H9 (cell line): ENCODE data around the gene LEPR. TPM values are rescaled to one million over a fixed set of nuclear protein-coding genes. Genes with fewer than 3 reads are reported as not detected.

ENCODE experiments used
- DNase-seq: peaks from one replicate; pipeline ENCODE4 v3.0.0-alpha.2; 2017
- H2AFZ ChIP-seq: one replicate; pipeline ENCODE4 v1.6.1; 2013; ENCODE audit warnings: mild to moderate bottlenecking, low read length, control low read depth, moderate library complexity
- H2AK5ac ChIP-seq: 2 replicates; pipeline ENCODE4 v1.6.1; 2013; ENCODE audit warnings: low read length, control low read depth, mixed read lengths; ENCODE audit not compliant: insufficient read length
- H2BK120ac ChIP-seq: one replicate; pipeline ENCODE4 v1.6.1; 2013; ENCODE audit warnings: low read depth, mild to moderate bottlenecking, low read length, control low read depth, inconsistent platforms; ENCODE audit not compliant: poor library complexity, severe bottlenecking
- H2BK12ac ChIP-seq: 2 replicates; pipeline ENCODE4 v1.6.1; 2013; ENCODE audit warnings: low read length, control low read depth, mixed read lengths, low read depth; ENCODE audit not compliant: insufficient read length
- H2BK15ac ChIP-seq: 2 replicates; pipeline ENCODE4 v1.6.1; 2013; ENCODE audit warnings: low read depth, low read length, control low read depth
- H2BK20ac ChIP-seq: one replicate; pipeline ENCODE4 v1.6.1; 2013; ENCODE audit warnings: low read depth, mild to moderate bottlenecking, low read length, control low read depth, inconsistent platforms; ENCODE audit not compliant: poor library complexity, severe bottlenecking
- H2BK5ac ChIP-seq: 2 replicates; pipeline ENCODE4 v1.6.1; 2013; ENCODE audit warnings: low read length, control low read depth, mixed read lengths; ENCODE audit not compliant: insufficient read length
- H3K14ac ChIP-seq: 2 replicates; pipeline ENCODE4 v1.6.1; 2013; ENCODE audit warnings: low read length, control low read depth; ENCODE audit not compliant: insufficient read depth
- H3K18ac ChIP-seq: 2 replicates; pipeline ENCODE4 v1.6.1; 2013; ENCODE audit warnings: low read depth, mild to moderate bottlenecking, mixed read lengths, low read length, control low read depth; ENCODE audit not compliant: insufficient read length
- H3K23ac ChIP-seq: 2 replicates; pipeline ENCODE4 v1.6.1; 2013; ENCODE audit warnings: low read length, control low read depth, mixed read lengths, low read depth; ENCODE audit not compliant: insufficient read length
- H3K23me2 ChIP-seq: 2 replicates; pipeline ENCODE4 v1.6.1; 2013; ENCODE audit warnings: low read depth, mild to moderate bottlenecking, mixed read lengths, low read length, control low read depth; ENCODE audit not compliant: insufficient read length, poor library complexity, severe bottlenecking
- H3K27ac ChIP-seq: 2 replicates; pipeline ENCODE4 v1.5.1; 2013; ENCODE audit warnings: low read length, control low read depth, mixed read lengths, low read depth; ENCODE audit not compliant: insufficient read length
- H3K27me3 ChIP-seq: 2 replicates; pipeline ENCODE4 v1.6.1; 2013; ENCODE audit warnings: low read length, control low read depth, inconsistent platforms; ENCODE audit not compliant: insufficient read depth
- H3K4ac ChIP-seq: 2 replicates; pipeline ENCODE4 v1.6.1; 2013; ENCODE audit warnings: low read depth, mild to moderate bottlenecking, control low read depth, inconsistent platforms, low read length, moderate library complexity
- H3K4me1 ChIP-seq: 2 replicates; pipeline ENCODE4 v1.6.1; 2013; ENCODE audit warnings: low read length, control low read depth, inconsistent platforms; ENCODE audit not compliant: insufficient read depth
- H3K4me2 ChIP-seq: 2 replicates; pipeline ENCODE4 v1.6.1; 2013; ENCODE audit warnings: low read length, control low read depth, mixed read lengths; ENCODE audit not compliant: insufficient read length, insufficient read depth
- H3K56ac ChIP-seq: 2 replicates; pipeline ENCODE4 v1.6.1; 2013; ENCODE audit warnings: low read depth, mild to moderate bottlenecking, mixed read lengths, low read length, control low read depth; ENCODE audit not compliant: insufficient read length
- H3K79me1 ChIP-seq: 2 replicates; pipeline ENCODE4 v1.6.1; 2013; ENCODE audit warnings: low read depth, mild to moderate bottlenecking, moderate library complexity, low read length, control low read depth, inconsistent platforms; ENCODE audit not compliant: insufficient read depth, poor library complexity, severe bottlenecking
- H3K79me2 ChIP-seq: 2 replicates; pipeline ENCODE4 v1.6.1; 2013; ENCODE audit warnings: low read length, control low read depth, inconsistent platforms; ENCODE audit not compliant: insufficient read depth
- H3K9ac ChIP-seq: 2 replicates; pipeline ENCODE4 v1.6.1; 2013; ENCODE audit warnings: low read length, control low read depth, mixed read lengths; ENCODE audit not compliant: insufficient read length; ENCODE audit errors: extremely low read depth
- H3K9me3 ChIP-seq: one replicate; pipeline ENCODE4 v1.6.1; 2013; ENCODE audit warnings: low read depth, low read length, inconsistent platforms; ENCODE audit not compliant: control insufficient read depth
- H3T11ph ChIP-seq: one replicate; pipeline ENCODE4 v1.6.1; 2013; ENCODE audit warnings: mild to moderate bottlenecking, low read length, control low read depth, inconsistent platforms
- H4K20me1 ChIP-seq: one replicate; pipeline ENCODE4 v1.6.1; 2013; ENCODE audit not compliant: control insufficient read depth, insufficient read length, insufficient read depth
- H4K5ac ChIP-seq: 2 replicates; pipeline ENCODE4 v1.6.1; 2013; ENCODE audit warnings: low read depth, mild to moderate bottlenecking, mixed read lengths, low read length, control low read depth; ENCODE audit not compliant: insufficient read length
- H4K8ac ChIP-seq: replicated peaks from 2 replicates; pipeline ENCODE4 v1.6.1; 2013; ENCODE audit warnings: low read length, control low read depth, mixed read lengths, low read depth; ENCODE audit not compliant: insufficient read length
- H4K91ac ChIP-seq: 2 replicates; pipeline ENCODE4 v1.6.1; 2013; ENCODE audit warnings: low read depth, mild to moderate bottlenecking, moderate library complexity, mixed read lengths, low read length, control low read depth; ENCODE audit not compliant: insufficient read length
- H3K27ac Mint-ChIP-seq, 3 experiments: 2 replicates in 2 of 3; 3 replicates in 1 of 3; pipeline ENCODE4 v1.8.0; 2020 to 2021; ENCODE audit warnings: mixed read lengths in 3 of 3, mild to moderate bottlenecking in 1 of 3, moderate library complexity in 1 of 3
- H3K27me3 Mint-ChIP-seq: 2 replicates; pipeline ENCODE4 v1.8.0; 2021; ENCODE audit warnings: low read depth, mild to moderate bottlenecking, moderate library complexity, mixed read lengths
- H3K36me3 Mint-ChIP-seq, 3 experiments: 2 replicates in 2 of 3; 3 replicates in 1 of 3; pipeline ENCODE4 v1.8.0; 2020 to 2021; ENCODE audit warnings: low read depth in 3 of 3, mixed read lengths in 3 of 3; ENCODE audit not compliant: insufficient read depth in 1 of 3
- H3K4me1 Mint-ChIP-seq, 2 experiments: 2 replicates each; pipeline ENCODE4 v1.8.0; 2020; ENCODE audit warnings: mixed read lengths in 2 of 2
- H3K4me3 Mint-ChIP-seq, 2 experiments: 2 replicates in 1 of 2; 3 replicates in 1 of 2; pipeline ENCODE4 v1.8.0; 2020 to 2021; ENCODE audit warnings: mild to moderate bottlenecking in 2 of 2, mixed read lengths in 2 of 2, moderate library complexity in 1 of 2
- H3K9me3 Mint-ChIP-seq, 2 experiments: 2 replicates in 1 of 2; 3 replicates in 1 of 2; pipeline ENCODE4 v1.8.0; 2020; ENCODE audit warnings: mild to moderate bottlenecking in 2 of 2, mixed read lengths in 2 of 2, moderate library complexity in 1 of 2
- WGBS: extraction: QIAGEN DNeasy Blood & Tissue Kit; methylation state at CpG from one replicate; pipeline ENCODE4 v1.1.7; 2013; ENCODE audit warnings: missing lambda C conversion rate, low lambda C conversion rate, mixed read lengths; ENCODE audit not compliant: insufficient read length; ENCODE audit errors: extremely low coverage; 5-methylcytosine and 5-hydroxymethylcytosine counted together
- total RNA-seq: library from RNA; stranded (reverse); gene quantifications from 2 replicates; pipeline ENCODE4 v1.2.1, GENCODE V29; 2021
- TF ChIP-seq, protein P1 (sequence below): fragments of 200-600 bp; sonication (generic); conservative IDR thresholded peaks from 3 replicates; pipeline ENCODE4 v1.8.0; 2021; ENCODE audit warnings: antibody characterized with exemption, mild to moderate bottlenecking

LEPR gene
- total RNA-seq, 1 experiment from 2014 or later = 3.3 TPM

DNA sequence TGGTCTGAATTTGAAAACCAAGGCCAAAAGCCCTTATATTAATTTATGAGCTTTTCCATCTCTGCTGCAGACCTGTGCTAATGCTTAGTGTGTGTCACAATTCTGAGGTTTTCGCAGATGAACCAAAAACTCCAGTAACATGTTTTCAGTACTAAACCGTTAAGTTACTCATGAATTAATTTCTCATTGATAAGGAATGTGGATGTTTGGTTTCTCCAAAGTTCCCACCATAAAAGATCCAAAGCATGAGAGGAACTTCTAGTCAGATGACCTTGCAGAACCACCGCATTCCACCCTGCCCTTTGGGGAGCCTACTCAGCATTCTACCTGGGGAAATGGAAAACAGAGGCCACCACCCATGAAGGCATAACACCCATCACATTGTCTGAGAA, 7.5 kb upstream of the LEPR start:
- Mint-ChIP-seq H3K9me3 (no peaks in the 10 kb centered on the region), H3K4me1 (peaks cover 20 to 28% of the 10 kb centered on the region in 2 experiments)
- TF ChIP-seq, protein P1, sequence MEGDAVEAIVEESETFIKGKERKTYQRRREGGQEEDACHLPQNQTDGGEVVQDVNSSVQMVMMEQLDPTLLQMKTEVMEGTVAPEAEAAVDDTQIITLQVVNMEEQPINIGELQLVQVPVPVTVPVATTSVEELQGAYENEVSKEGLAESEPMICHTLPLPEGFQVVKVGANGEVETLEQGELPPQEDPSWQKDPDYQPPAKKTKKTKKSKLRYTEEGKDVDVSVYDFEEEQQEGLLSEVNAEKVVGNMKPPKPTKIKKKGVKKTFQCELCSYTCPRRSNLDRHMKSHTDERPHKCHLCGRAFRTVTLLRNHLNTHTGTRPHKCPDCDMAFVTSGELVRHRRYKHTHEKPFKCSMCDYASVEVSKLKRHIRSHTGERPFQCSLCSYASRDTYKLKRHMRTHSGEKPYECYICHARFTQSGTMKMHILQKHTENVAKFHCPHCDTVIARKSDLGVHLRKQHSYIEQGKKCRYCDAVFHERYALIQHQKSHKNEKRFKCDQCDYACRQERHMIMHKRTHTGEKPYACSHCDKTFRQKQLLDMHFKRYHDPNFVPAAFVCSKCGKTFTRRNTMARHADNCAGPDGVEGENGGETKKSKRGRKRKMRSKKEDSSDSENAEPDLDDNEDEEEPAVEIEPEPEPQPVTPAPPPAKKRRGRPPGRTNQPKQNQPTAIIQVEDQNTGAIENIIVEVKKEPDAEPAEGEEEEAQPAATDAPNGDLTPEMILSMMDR = no peak

More for the DNA sequence above, 7.5 kb upstream of the LEPR start:
- no peaks in the 10 kb centered on the region for H4K20me1 ChIP-seq
- no peaks in the 10 kb centered on the region for H3K23me2 ChIP-seq
- Mint-ChIP-seq H3K27me3 (no peaks in the 10 kb centered on the region), H3K4me3 (no peak overlapping the region), H3K27ac (no peak overlapping the region), H3K36me3 (no peaks in the 10 kb centered on the region)
- no peak overlapping the region for H3K4me2 ChIP-seq
- H3K9me3 ChIP-seq = no peaks in the 10 kb centered on the region
- no peak overlapping the region for H3T11ph ChIP-seq
- no peak overlapping the region for H3K27ac ChIP-seq
- H4K5ac ChIP-seq = no peak overlapping the region
- no peak overlapping the region for H2BK120ac ChIP-seq
- H3K56ac ChIP-seq = no peak overlapping the region
- no peak overlapping the region for H2BK5ac ChIP-seq
- no peaks in the 10 kb centered on the region for H3K79me2 ChIP-seq
- no peak overlapping the region for H2BK12ac ChIP-seq
- no peaks in the 10 kb centered on the region for H3K27me3 ChIP-seq
- no peaks in the 10 kb centered on the region for H3K79me1 ChIP-seq
- H3K4me1 ChIP-seq = peaks cover 3% of the 10 kb centered on the region; the same call in 1 of the 2 replicates
- no peak for DNase-seq
- H3K9ac ChIP-seq = no peak overlapping the region
- no CpG with 5 or more reads among the region's 3 CpGs for WGBS
- H3K18ac ChIP-seq = no peak overlapping the region
- H2AK5ac ChIP-seq = no peak overlapping the region
- H2BK20ac ChIP-seq = no peak overlapping the region
- H2AFZ ChIP-seq = no peak overlapping the region
- H4K91ac ChIP-seq = no peak overlapping the region
- no peak overlapping the region for H2BK15ac ChIP-seq
- no peak overlapping the region for H3K14ac ChIP-seq
- no peak overlapping the region for H3K4ac ChIP-seq
- no peak overlapping the region for H3K23ac ChIP-seq
- H4K8ac ChIP-seq = no peak overlapping the region
